GM23248 (cell line): ENCODE data around the gene PINK1. TPM values are rescaled to one million over a fixed set of nuclear protein-coding genes. Genes with fewer than 3 reads are reported as not detected.

ENCODE experiments used
- DNase-seq: peaks from one replicate; pipeline ENCODE4 v3.0.0-alpha.2; 2015
- H2AFZ ChIP-seq: fragments of 200-600 bp; sonication (generic); 2 replicates; pipeline ENCODE4 v1.6.1; 2016; ENCODE audit warnings: antibody characterized with exemption
- H3F3A ChIP-seq: fragments of 200-600 bp; sonication (generic); 2 replicates; pipeline ENCODE4 v1.6.1; 2016; ENCODE audit warnings: mild to moderate bottlenecking, antibody characterized with exemption, mixed run types; ENCODE audit not compliant: insufficient read depth
- H3K27ac ChIP-seq: fragments of 200-600 bp; sonication (generic); 2 replicates; pipeline ENCODE4 v1.5.1; 2016; ENCODE audit warnings: mild to moderate bottlenecking
- H3K27me3 ChIP-seq: fragments of 200-600 bp; sonication (generic); replicated peaks from 2 replicates; pipeline ENCODE4 v1.6.1; 2016; ENCODE audit warnings: mild to moderate bottlenecking; ENCODE audit not compliant: insufficient read depth
- H3K36me3 ChIP-seq: fragments of 200-600 bp; sonication (generic); 2 replicates; pipeline ENCODE4 v1.6.1; 2016; ENCODE audit warnings: low read depth, mild to moderate bottlenecking
- H3K4me1 ChIP-seq: fragments of 200-600 bp; sonication (generic); 2 replicates; pipeline ENCODE4 v1.6.1; 2016; ENCODE audit warnings: mild to moderate bottlenecking; ENCODE audit not compliant: insufficient read depth
- H3K4me2 ChIP-seq: fragments of 200-600 bp; sonication (generic); one replicate; pipeline ENCODE4 v1.6.1; 2016; ENCODE audit warnings: mild to moderate bottlenecking; ENCODE audit not compliant: unreplicated experiment
- H3K4me3 ChIP-seq: fragments of 200-600 bp; sonication (generic); 2 replicates; pipeline ENCODE4 v1.5.1; 2016; ENCODE audit warnings: mild to moderate bottlenecking
- H3K79me2 ChIP-seq: fragments of 200-600 bp; sonication (generic); 2 replicates; pipeline ENCODE4 v1.6.1; 2016; ENCODE audit warnings: mild to moderate bottlenecking; ENCODE audit not compliant: insufficient read depth
- H3K9ac ChIP-seq: fragments of 200-600 bp; sonication (generic); 2 replicates; pipeline ENCODE4 v1.6.1; 2016; ENCODE audit warnings: mild to moderate bottlenecking
- H3K9me2 ChIP-seq: fragments of 200-600 bp; sonication (generic); 2 replicates; pipeline ENCODE4 v1.6.1; 2016; ENCODE audit warnings: mixed run types, mild to moderate bottlenecking, moderate library complexity; ENCODE audit not compliant: insufficient read depth
- H3K9me3 ChIP-seq: fragments of 200-600 bp; sonication (generic); one replicate; pipeline ENCODE4 v1.6.1; 2017; ENCODE audit warnings: low read depth
- H4K20me1 ChIP-seq: fragments of 200-600 bp; sonication (generic); 2 replicates; pipeline ENCODE4 v1.6.0; 2016; ENCODE audit not compliant: insufficient read depth
- EZH2 ChIP-seq: fragments of 200-600 bp; sonication (generic); IDR thresholded peaks from 2 replicates; pipeline ENCODE4 v1.6.1; 2018; ENCODE audit warnings: antibody characterized with exemption, mild to moderate bottlenecking; ENCODE audit not compliant: insufficient read depth, poor library complexity, severe bottlenecking
- EZH2phosphoT487 ChIP-seq: fragments of 200-600 bp; sonication (generic); IDR thresholded peaks from 2 replicates; pipeline ENCODE4 v1.6.1; 2018; ENCODE audit warnings: antibody characterized with exemption, moderate library complexity, mild to moderate bottlenecking, low read depth; ENCODE audit not compliant: insufficient read depth
- WGBS, 2 experiments: methylation state at CpG; one replicate each; pipeline ENCODE4 v1.1.6; 2015 to 2017; ENCODE audit warnings: low lambda C conversion rate in 2 of 2, low coverage in 1 of 2; ENCODE audit errors: missing lambda C conversion rate in 2 of 2; 5-methylcytosine and 5-hydroxymethylcytosine counted together
- in situ Hi-C: fragments of 300-500 bp; cut with MboI; formaldehyde crosslinking; loops from 2 replicates; pipeline ENCODE4 v1.15.0; 2020
- polyA plus RNA-seq: library from polyadenylated mRNA; unstranded; fragments of >200 nt; fragmentation: Nextera tagmentation; extraction: Ambion mirVana; gene quantifications from 2 replicates; pipeline ENCODE4 v1.2.1, GENCODE V29; 2016
- total RNA-seq: library from RNA; depleted of rRNA; stranded (reverse); fragments of >200 nt; shearing (Covaris generic); gene quantifications from 2 replicates; pipeline ENCODE4 v1.2.3, GENCODE V29; 2014

Gene PINK1
- total and polyA plus RNA-seq, 2 experiments from 2014 or later, result 102 to 151 TPM

DNA sequence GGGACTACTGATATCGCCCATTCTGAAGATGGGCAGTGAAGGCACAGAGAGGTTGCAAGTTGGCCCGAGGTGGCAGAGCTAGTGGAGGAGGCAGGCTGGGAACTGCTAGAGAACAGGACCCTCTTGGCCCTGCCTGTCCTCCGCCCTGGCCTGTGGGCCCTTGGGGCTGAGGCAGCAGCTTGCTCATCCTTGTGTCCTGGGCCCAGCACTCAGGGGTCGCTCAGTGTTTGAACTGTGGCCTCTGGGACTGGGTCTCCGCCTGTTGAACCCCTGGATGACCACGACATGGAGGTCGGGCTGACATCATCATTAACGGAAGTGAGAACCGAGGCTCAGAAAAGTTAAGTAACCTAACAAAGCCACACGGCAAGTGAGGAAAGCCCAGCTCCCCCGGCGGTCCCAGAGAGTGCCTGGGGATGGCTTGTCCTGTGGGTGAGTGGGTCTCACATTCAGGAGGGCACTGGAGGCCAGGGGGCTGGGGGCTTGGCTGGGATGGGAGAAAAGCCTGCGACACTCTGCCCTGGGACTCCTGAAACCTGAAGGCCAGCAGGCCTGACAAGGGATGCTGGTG is 50.9 kb downstream of the PINK1 start:
- TF ChIP-seq EZH2 (no peak), EZH2phosphoT487 (no peak)
- H4K20me1 ChIP-seq, result no peaks in the 10 kb centered on the region
- no peak overlapping the region for H3K27ac ChIP-seq
- H3K4me1 ChIP-seq, result no peaks in the 10 kb centered on the region
- H3K36me3 ChIP-seq, result no peaks in the 10 kb centered on the region
- no peak overlapping the region for H2AFZ ChIP-seq
- no peaks in the 10 kb centered on the region for H3K27me3 ChIP-seq
- H3F3A ChIP-seq, result no peaks in the 10 kb centered on the region
- no peak overlapping the region for H3K4me2 ChIP-seq
- DNase-seq, result no peak
- 78 to 81% methylated on average over 13 of the region's 13 CpGs for WGBS, 2 experiments
- in situ Hi-C loops, result no loop called here
- no peaks in the 10 kb centered on the region for H3K79me2 ChIP-seq
- no peak overlapping the region for H3K9ac ChIP-seq
- H3K4me3 ChIP-seq, result no peak overlapping the region
- no peaks in the 10 kb centered on the region for H3K9me2 ChIP-seq
- no peaks in the 10 kb centered on the region for H3K9me3 ChIP-seq

DNA sequence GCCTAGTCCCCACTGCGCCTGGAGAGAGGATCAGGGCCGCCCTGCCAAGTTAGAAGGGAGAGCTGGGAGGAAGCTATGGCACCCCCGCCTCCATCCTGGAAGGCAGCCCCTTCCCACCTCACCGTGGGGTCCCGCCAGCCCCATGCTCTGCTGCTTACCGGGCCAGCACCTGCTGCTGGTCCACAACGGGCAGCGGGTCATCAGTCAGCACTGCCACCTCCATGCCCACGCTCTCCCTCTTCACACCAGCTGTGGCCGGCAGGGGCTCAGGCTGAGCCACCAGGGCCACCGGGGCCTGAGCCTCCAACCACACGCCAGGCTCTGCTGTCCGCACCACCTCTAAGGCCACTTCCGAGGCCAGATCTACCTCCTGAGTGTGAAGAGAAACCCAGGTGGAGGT is 51.4 kb downstream of the PINK1 start:
- Histone ChIP-seq H3K9ac (no peak overlapping the region), H2AFZ (no peak overlapping the region), H4K20me1 (no peaks in the 10 kb centered on the region), H3K79me2 (no peaks in the 10 kb centered on the region), H3K9me3 (no peaks in the 10 kb centered on the region), H3K4me1 (no peaks in the 10 kb centered on the region), H3K36me3 (no peaks in the 10 kb centered on the region), H3K27me3 (no peaks in the 10 kb centered on the region), H3K4me3 (no peak overlapping the region), H3F3A (no peaks in the 10 kb centered on the region), H3K9me2 (no peaks in the 10 kb centered on the region), H3K4me2 (no peak overlapping the region), H3K27ac (no peak overlapping the region)
- TF ChIP-seq EZH2 (no peak), EZH2phosphoT487 (no peak)
- no peak for DNase-seq
- in situ Hi-C loops, result no loop called here
- WGBS, 2 experiments, result 92% methylated on average over 14 of the region's 14 CpGs

DNA sequence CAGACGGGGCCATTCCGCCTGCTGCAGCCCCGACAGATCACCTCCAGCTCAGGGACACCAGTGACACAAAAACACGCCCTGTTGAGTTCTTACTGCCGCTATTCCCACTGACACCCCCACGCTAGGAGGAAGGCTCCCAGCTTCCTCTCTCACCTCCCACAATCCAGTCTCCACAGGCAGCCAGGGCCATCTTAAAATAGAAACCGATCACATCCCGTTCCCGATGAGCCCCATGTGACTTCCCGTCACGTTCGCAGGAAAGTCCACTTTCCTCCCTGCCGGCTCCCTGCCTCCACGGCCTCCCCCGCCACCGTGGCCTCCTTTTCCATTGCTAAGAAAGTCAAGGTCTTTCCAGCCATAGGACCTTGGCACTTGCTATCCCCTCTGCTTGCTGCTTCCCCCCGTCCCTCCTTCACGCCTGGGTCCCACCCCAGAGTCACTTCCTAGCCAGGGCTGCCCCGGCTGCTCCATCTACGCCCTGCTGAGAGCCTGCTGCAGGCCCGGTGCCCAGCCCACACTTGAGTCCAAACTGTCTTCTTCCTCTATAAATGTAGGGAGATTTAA is 51.9 kb downstream of the PINK1 start:
- in situ Hi-C loops, result no loop called here
- H3K9me3 ChIP-seq, result no peaks in the 10 kb centered on the region
- no peak for DNase-seq
- no peaks in the 10 kb centered on the region for H3K79me2 ChIP-seq
- WGBS, 2 experiments, result 84 to 92% methylated on average over 16 to 20 of the region's 21 CpGs
- H3K27me3 ChIP-seq, result no peaks in the 10 kb centered on the region
- H3K4me3 ChIP-seq, result no peak overlapping the region
- no peaks in the 10 kb centered on the region for H3F3A ChIP-seq
- TF ChIP-seq EZH2, result no peak
- H3K36me3 ChIP-seq, result no peaks in the 10 kb centered on the region
- no peak overlapping the region for H3K9ac ChIP-seq
- H3K4me2 ChIP-seq, result no peak overlapping the region
- H4K20me1 ChIP-seq, result no peaks in the 10 kb centered on the region
- H3K4me1 ChIP-seq, result no peaks in the 10 kb centered on the region
- H2AFZ ChIP-seq, result no peak overlapping the region
- no peaks in the 10 kb centered on the region for H3K9me2 ChIP-seq
- H3K27ac ChIP-seq, result no peak overlapping the region

DNA sequence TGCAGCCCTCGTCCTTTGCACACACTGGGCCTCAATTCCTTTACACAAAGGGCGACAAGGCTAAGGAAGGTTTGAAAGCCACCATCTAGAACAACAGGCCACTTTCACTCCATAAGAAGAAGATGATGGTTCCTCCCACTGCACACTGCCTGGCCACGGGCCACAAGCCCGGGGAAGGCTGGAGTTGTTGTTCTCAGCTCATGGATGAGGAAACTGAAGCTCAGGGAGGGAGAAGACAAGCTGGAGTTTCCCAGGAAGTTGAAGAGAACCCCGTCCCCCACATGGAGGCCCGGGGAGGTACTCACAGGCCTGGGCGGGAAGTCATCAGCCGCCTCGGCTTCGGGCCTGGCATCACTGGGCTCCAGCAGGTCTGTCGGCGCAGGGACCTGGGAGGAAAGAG is 52.5 kb downstream of the PINK1 start:
- Histone ChIP-seq H3K27me3 (no peaks in the 10 kb centered on the region), H3K4me3 (no peak overlapping the region), H3K27ac (no peak overlapping the region), H3K9ac (no peak overlapping the region), H3K9me2 (no peaks in the 10 kb centered on the region), H2AFZ (no peak overlapping the region), H3F3A (no peaks in the 10 kb centered on the region), H3K9me3 (no peaks in the 10 kb centered on the region), H4K20me1 (no peaks in the 10 kb centered on the region), H3K79me2 (no peaks in the 10 kb centered on the region), H3K4me2 (no peak overlapping the region), H3K4me1 (no peaks in the 10 kb centered on the region), H3K36me3 (no peaks in the 10 kb centered on the region)
- WGBS, 2 experiments, result 75% methylated on average over 10 to 12 of the region's 12 CpGs
- DNase-seq, result no peak
- TF ChIP-seq EZH2 (no peak), EZH2phosphoT487 (no peak)
- in situ Hi-C loops, result no loop called here
